ENCODE results near the gene SLC34A3.

Gene SLC34A3

GRCh38 chr9:137228506-137228967 lies 2.2 kb upstream of the SLC34A3 start:
- no peak overlapping the region for H3K4me3 Mint-ChIP-seq
- H3K27ac Mint-ChIP-seq = no peak overlapping the region
- ATAC-seq (no peak), DNase-seq (no peak)
- no peaks in the 10 kb centered on the region for H3K36me3 Mint-ChIP-seq (ENCODE audit: low read depth)
- no peaks in the 10 kb centered on the region for H3K9me3 Mint-ChIP-seq
- H3K4me1 Mint-ChIP-seq = peaks cover 11% of the 10 kb centered on the region
- H3K27me3 Mint-ChIP-seq = peaks cover 2% of the 10 kb centered on the region

GRCh38 chr9:137228968-137229896 lies 1.5 kb upstream of the SLC34A3 start:
- Mint-ChIP-seq H3K27ac (no peak overlapping the region), H3K9me3 (no peaks in the 10 kb centered on the region), H3K4me1 (peaks cover 8% of the 10 kb centered on the region), H3K27me3 (peaks cover 2% of the 10 kb centered on the region), H3K36me3 (ENCODE audit: low read depth) (no peaks in the 10 kb centered on the region), H3K4me3 (no peak overlapping the region)
- DNase-seq = no peak
- ATAC-seq = no peak

- ATAC-seq (no peak), DNase-seq (no peak)
- no peaks in the 10 kb centered on the region for H3K36me3 Mint-ChIP-seq (ENCODE audit: low read depth)
- H3K27me3 Mint-ChIP-seq = peaks cover 2% of the 10 kb centered on the region
- no peak overlapping the region for H3K27ac Mint-ChIP-seq
- no peaks in the 10 kb centered on the region for H3K9me3 Mint-ChIP-seq
- H3K4me3 Mint-ChIP-seq = no peak overlapping the region
- H3K4me1 Mint-ChIP-seq = peaks cover 8% of the 10 kb centered on the region
Observed at GRCh38 chr9:137229903-137230704, 597 bp upstream of the SLC34A3 start.

- no peak overlapping the region for H3K4me3 Mint-ChIP-seq
- H3K27ac Mint-ChIP-seq = no peak overlapping the region
- ATAC-seq (no peak), DNase-seq (no peak)
- H3K27me3 Mint-ChIP-seq = peaks cover 2% of the 10 kb centered on the region
- H3K36me3 Mint-ChIP-seq (ENCODE audit: low read depth) = no peaks in the 10 kb centered on the region
- H3K4me1 Mint-ChIP-seq = peaks cover 7% of the 10 kb centered on the region
- no peaks in the 10 kb centered on the region for H3K9me3 Mint-ChIP-seq
Observed at GRCh38 chr9:137231372-137232039, 805 bp downstream of the SLC34A3 start.

- Mint-ChIP-seq H3K27me3 (peaks cover 2% of the 10 kb centered on the region), H3K27ac (no peak overlapping the region), H3K4me1 (peaks cover 10% of the 10 kb centered on the region), H3K9me3 (no peaks in the 10 kb centered on the region), H3K36me3 (ENCODE audit: low read depth) (no peaks in the 10 kb centered on the region), H3K4me3 (no peak overlapping the region)
- no peak for DNase-seq
- no peak for ATAC-seq
Observed at GRCh38 chr9:137232101-137232500, 1.4 kb downstream of the SLC34A3 start.

- H3K27me3 Mint-ChIP-seq = peaks cover 2% of the 10 kb centered on the region
- H3K9me3 Mint-ChIP-seq = no peaks in the 10 kb centered on the region
- H3K36me3 Mint-ChIP-seq (ENCODE audit: low read depth) = no peaks in the 10 kb centered on the region
- peaks cover 8% of the 10 kb centered on the region for H3K4me1 Mint-ChIP-seq
- no peak overlapping the region for H3K27ac Mint-ChIP-seq
- no peak for ATAC-seq
- no peak overlapping the region for H3K4me3 Mint-ChIP-seq
- no peak for DNase-seq
Observed at GRCh38 chr9:137232510-137232909, 1.8 kb downstream of the SLC34A3 start.

- no peaks in the 10 kb centered on the region for H3K9me3 Mint-ChIP-seq
- no peaks in the 10 kb centered on the region for H3K27me3 Mint-ChIP-seq
- no peak overlapping the region for H3K4me3 Mint-ChIP-seq
- H3K36me3 Mint-ChIP-seq (ENCODE audit: low read depth) = no peaks in the 10 kb centered on the region
- ATAC-seq = no peak
- peaks cover 9% of the 10 kb centered on the region for H3K4me1 Mint-ChIP-seq
- no peak for DNase-seq
- no peak overlapping the region for H3K27ac Mint-ChIP-seq
Observed at GRCh38 chr9:137233143-137233980, 2.7 kb downstream of the SLC34A3 start.

GRCh38 chr9:137234055-137234697 lies 3.5 kb downstream of the SLC34A3 start:
- DNase-seq = no peak
- Mint-ChIP-seq H3K4me3 (no peak overlapping the region), H3K9me3 (no peaks in the 10 kb centered on the region), H3K27ac (no peak overlapping the region), H3K36me3 (ENCODE audit: low read depth) (no peaks in the 10 kb centered on the region), H3K27me3 (no peaks in the 10 kb centered on the region), H3K4me1 (peaks cover 14% of the 10 kb centered on the region)
- no peak for ATAC-seq

- no peak overlapping the region for H3K27ac Mint-ChIP-seq
- DNase-seq (no peak), ATAC-seq (no peak)
- no peaks in the 10 kb centered on the region for H3K36me3 Mint-ChIP-seq (ENCODE audit: low read depth)
- no peaks in the 10 kb centered on the region for H3K9me3 Mint-ChIP-seq
- no peaks in the 10 kb centered on the region for H3K27me3 Mint-ChIP-seq
- no peak overlapping the region for H3K4me3 Mint-ChIP-seq
- H3K4me1 Mint-ChIP-seq = peaks cover 19% of the 10 kb centered on the region
Observed at GRCh38 chr9:137234758-137235423, 4.2 kb downstream of the SLC34A3 start.

GRCh38 chr9:137235424-137236237 lies 4.9 kb downstream of the SLC34A3 start:
- H3K4me3 Mint-ChIP-seq = no peak overlapping the region
- no peaks in the 10 kb centered on the region for H3K27me3 Mint-ChIP-seq
- no peak overlapping the region for H3K27ac Mint-ChIP-seq
- no peak for DNase-seq
- no peaks in the 10 kb centered on the region for H3K36me3 Mint-ChIP-seq (ENCODE audit: low read depth)
- no peaks in the 10 kb centered on the region for H3K9me3 Mint-ChIP-seq
- H3K4me1 Mint-ChIP-seq = peaks cover 19% of the 10 kb centered on the region
- ATAC-seq = no peak

GRCh38 chr9:137236238-137236935 lies 5.7 kb downstream of the SLC34A3 start:
- DNase-seq (peak; percentile 97), ATAC-seq (peak; percentile 31)
- H3K27ac Mint-ChIP-seq = no peak overlapping the region
- H3K4me1 Mint-ChIP-seq = peaks cover 22% of the 10 kb centered on the region
- H3K36me3 Mint-ChIP-seq (ENCODE audit: low read depth) = peaks cover 4% of the 10 kb centered on the region
- H3K9me3 Mint-ChIP-seq = no peaks in the 10 kb centered on the region
- H3K27me3 Mint-ChIP-seq = peaks cover 3% of the 10 kb centered on the region
- no peak overlapping the region for H3K4me3 Mint-ChIP-seq

DNA sequence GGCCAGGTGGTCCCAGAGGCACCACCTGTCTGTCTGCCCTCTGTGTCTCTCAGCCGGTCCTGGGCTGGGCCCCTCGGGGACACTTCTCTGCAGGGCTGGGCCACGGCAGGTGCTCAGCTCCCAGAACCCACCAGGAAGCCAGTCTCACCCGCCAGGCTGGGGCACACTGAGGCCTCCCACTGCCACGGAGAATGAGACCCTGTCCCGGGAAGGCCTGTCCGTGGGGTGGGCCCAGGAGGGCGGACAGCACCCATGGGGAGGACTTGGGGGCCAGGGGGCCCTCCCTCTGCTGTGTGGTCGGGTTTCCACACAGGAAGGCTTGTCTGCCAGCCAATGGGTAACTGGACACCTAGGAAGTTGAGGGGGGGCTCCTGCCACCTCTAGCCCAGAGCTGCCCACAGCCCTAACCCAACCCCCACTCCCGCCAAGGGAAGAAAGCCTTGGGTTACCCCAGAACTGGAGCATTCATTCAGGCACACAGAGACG lies 6.3 kb downstream of the SLC34A3 start:
- H3K4me3 Mint-ChIP-seq = no peak overlapping the region
- no peak overlapping the region for H3K27ac Mint-ChIP-seq
- DNase-seq (no peak), ATAC-seq (no peak)
- peaks cover 24% of the 10 kb centered on the region for H3K4me1 Mint-ChIP-seq
- H3K27me3 Mint-ChIP-seq = peaks cover 3% of the 10 kb centered on the region
- H3K9me3 Mint-ChIP-seq = no peaks in the 10 kb centered on the region
- peaks cover 6% of the 10 kb centered on the region for H3K36me3 Mint-ChIP-seq (ENCODE audit: low read depth)
